Measurements from ENCODE around the gene EEF2.
"Not testable (repeated sequence)": the region's sequence is repeated elsewhere in the genome, so short reads cannot be mapped to it uniquely, and the experiment has no call there.

EEF2 gene

GRCh38 chr19:3961007-3961406 is 24.3 kb downstream of the EEF2 start:
- no peak overlapping the region for H3K4me2 ChIP-seq
- no peak overlapping the region for H3K4me3 ChIP-seq
- TF ChIP-seq Cebpa-rat (IDR thresholded peaks at IDR 0.05) = no peak
- no peaks in the 10 kb centered on the region for H3K27me3 ChIP-seq
- H4K20me1 ChIP-seq = peaks cover 12 to 87% (median 43%) of the 10 kb centered on the region in 11 experiments; a peak in 19 of 22 replicates
- H3K4me1 ChIP-seq = peaks cover 0 to 4% (median 0%) of the 10 kb centered on the region in 10 experiments; a peak in 2 of 20 replicates
- peaks cover 85 to 99% (median 92%) of the 10 kb centered on the region in 11 experiments for H3K36me3 ChIP-seq
- H3K9ac ChIP-seq = no peak overlapping the region
- H3K27ac ChIP-seq = no peak overlapping the region
- no peaks in the 10 kb centered on the region for H3K9me3 ChIP-seq (replicated peaks in 1 of 11)

- H3K9me3 ChIP-seq (replicated peaks in 1 of 11) = no peaks in the 10 kb centered on the region
- peaks cover 78 to 97% (median 86%) of the 10 kb centered on the region in 11 experiments for H3K36me3 ChIP-seq
- H3K9ac ChIP-seq = no peak overlapping the region
- H4K20me1 ChIP-seq = peaks cover 0 to 83% (median 31%) of the 10 kb centered on the region in 11 experiments; a peak in 15 of 22 replicates
- peaks cover 0 to 4% (median 0%) of the 10 kb centered on the region in 10 experiments; a peak in 2 of 20 replicates for H3K4me1 ChIP-seq
- no peaks in the 10 kb centered on the region for H3K27me3 ChIP-seq
- no peak overlapping the region for H3K27ac ChIP-seq
- H3K4me2 ChIP-seq = no peak overlapping the region
- no peak overlapping the region for H3K4me3 ChIP-seq
- TF ChIP-seq Cebpa-rat (IDR thresholded peaks at IDR 0.05) = no peak
These were observed 25.5 kb downstream of the EEF2 start for GRCh38 chr19:3959766-3960131.

- Histone ChIP-seq H3K36me3 (peaks cover 74 to 93% (median 83%) of the 10 kb centered on the region in 11 experiments), H3K27ac (no peak overlapping the region), H3K9ac (no peak overlapping the region), H3K4me1 (peaks cover 0 to 4% (median 0%) of the 10 kb centered on the region in 10 experiments; a peak in 2 of 20 replicates), H3K4me2 (no peak overlapping the region), H3K27me3 (no peaks in the 10 kb centered on the region), H3K9me3 (replicated peaks in 1 of 11) (no peaks in the 10 kb centered on the region), H4K20me1 (peaks cover 0 to 82% (median 31%) of the 10 kb centered on the region in 11 experiments; a peak in 15 of 22 replicates), H3K4me3 (no peak overlapping the region)
- no peak for TF ChIP-seq Cebpa-rat (IDR thresholded peaks at IDR 0.05)
These were observed 26.2 kb downstream of the EEF2 start for GRCh38 chr19:3958836-3959765.

- H3K4me2 ChIP-seq = no peak overlapping the region
- peaks cover 40 to 59% (median 49%) of the 10 kb centered on the region in 11 experiments for H3K36me3 ChIP-seq
- no peak overlapping the region for H3K27ac ChIP-seq
- no peaks in the 10 kb centered on the region for H3K27me3 ChIP-seq
- peaks cover 17 to 28% (median 26%) of the 10 kb centered on the region in 10 experiments for H3K4me1 ChIP-seq
- no peak overlapping the region for H3K9ac ChIP-seq
- no peaks in the 10 kb centered on the region for H3K9me3 ChIP-seq (replicated peaks in 1 of 11)
- peaks cover 0 to 55% (median 17%) of the 10 kb centered on the region in 11 experiments; a peak in 13 of 22 replicates for H4K20me1 ChIP-seq
- no peak overlapping the region for H3K4me3 ChIP-seq
- TF ChIP-seq Cebpa-rat (IDR thresholded peaks at IDR 0.05) = no peak
These were observed 29.6 kb downstream of the EEF2 start for GRCh38 chr19:3955688-3956087.

- not testable (repeated sequence) for H3K27me3 ChIP-seq; H3K9me3 ChIP-seq (replicated peaks in 1 of 11); H3K4me3 ChIP-seq; H3K9ac ChIP-seq; H3K27ac ChIP-seq; H3K4me2 ChIP-seq
- H3K4me1 ChIP-seq = peaks cover 21 to 32% (median 30%) of the 10 kb centered on the region in 10 experiments
- H3K36me3 ChIP-seq = peaks cover 36 to 55% (median 45%) of the 10 kb centered on the region in 11 experiments
- H4K20me1 ChIP-seq = peaks cover 0 to 50% (median 16%) of the 10 kb centered on the region in 11 experiments; a peak in 13 of 22 replicates
These were observed 30.0 kb downstream of the EEF2 start for GRCh38 chr19:3955276-3955675.

GRCh38 chr19:3954107-3954506 is 31.2 kb downstream of the EEF2 start:
- Histone ChIP-seq H3K4me3 (no peak overlapping the region), H3K27ac (no peak overlapping the region), H3K4me2 (no peak overlapping the region), H3K9me3 (replicated peaks in 1 of 11) (no peaks in the 10 kb centered on the region), H3K9ac (no peak overlapping the region), H3K36me3 (peaks cover 24 to 43% (median 34%) of the 10 kb centered on the region in 11 experiments), H3K4me1 (peaks cover 26 to 42% (median 37%) of the 10 kb centered on the region in 10 experiments), H4K20me1 (peaks cover 0 to 39% (median 15%) of the 10 kb centered on the region in 11 experiments; a peak in 13 of 22 replicates), H3K27me3 (no peaks in the 10 kb centered on the region)
- TF ChIP-seq Cebpa-rat (IDR thresholded peaks at IDR 0.05) = no peak

GRCh38 chr19:3952755-3953276 is 32.4 kb downstream of the EEF2 start:
- Histone ChIP-seq H3K36me3 (peaks cover 11 to 30% (median 21%) of the 10 kb centered on the region in 11 experiments), H3K9ac (peak overlapping the region in 1 of 11 experiments; percentile 14; a peak in 1 of 22 replicates), H4K20me1 (peaks cover 0 to 26% (median 6%) of the 10 kb centered on the region in 11 experiments; a peak in 12 of 22 replicates), H3K4me1 (peaks cover 26 to 42% (median 36%) of the 10 kb centered on the region in 10 experiments), H3K4me2 (peak overlapping the region in 5 of 11 experiments; percentile 13 to 82 (median 18); a peak in 7 of 22 replicates)
- not testable (repeated sequence) for H3K27me3 ChIP-seq; H3K27ac ChIP-seq; H3K4me3 ChIP-seq; H3K9me3 ChIP-seq (replicated peaks in 1 of 11)

- no peaks in the 10 kb centered on the region for H3K27me3 ChIP-seq
These were observed 34.1 kb downstream of the EEF2 start for GRCh38 chr19:3950871-3951861.

More at GRCh38 chr19:3950871-3951861, 34.1 kb downstream of the EEF2 start:
- peak overlapping the region; percentile 73 to 93 (median 88) for H3K4me2 ChIP-seq
- peaks cover 4 to 16% (median 8%) of the 10 kb centered on the region in 11 experiments; a peak in 18 of 22 replicates for H3K36me3 ChIP-seq
- peaks cover 26 to 44% (median 36%) of the 10 kb centered on the region in 10 experiments for H3K4me1 ChIP-seq
- TF ChIP-seq Cebpa-rat (IDR thresholded peaks at IDR 0.05) = no peak
- peak overlapping the region in 9 of 10 experiments; percentile 25 to 51 (median 44); a peak in 16 of 20 replicates for H3K4me3 ChIP-seq
- no peaks in the 10 kb centered on the region for H3K9me3 ChIP-seq (replicated peaks in 1 of 11)
- peak overlapping the region; percentile 9 to 73 (median 64); a peak in 20 of 22 replicates for H3K27ac ChIP-seq
- H4K20me1 ChIP-seq = peaks cover 0 to 15% (median 0%) of the 10 kb centered on the region in 11 experiments; a peak in 5 of 22 replicates
- peak overlapping the region; percentile 57 to 77 (median 69) for H3K9ac ChIP-seq

All from BLaER1 treated with 17β-estradiol and CSF1 and Interleukin-3, amounts not matched to agents 10 nM and 100 nM (cell line).